Measurements from ENCODE around the gene PCDHGA3. TPM values are rescaled to one million over a fixed set of nuclear protein-coding genes. Genes with fewer than 3 reads are reported as not detected.

PCDHGA3 gene
- polyA plus RNA-seq, 3 donors = not detected

- H3K9me3 Mint-ChIP-seq = peaks cover 43 to 82% (median 73%) of the 10 kb centered on the region in 7 donors
- no peak overlapping the region for H3K4me2 ChIP-seq (replicated peaks; ENCODE audit: extremely low read depth, low read length, poor library complexity, severe bottlenecking)
- no peak overlapping the region for H2AFZ ChIP-seq (ENCODE audit: insufficient read depth, low read depth, low read length, poor library complexity, severe bottlenecking)
- no peak overlapping the region for H3K9ac ChIP-seq (ENCODE audit: insufficient read depth, low read length, poor library complexity, severe bottlenecking)
- intact Hi-C loops (cut with micrococcal nuclease) = no loop called here
- peaks cover 55 to 72% of the 10 kb centered on the region in 2 donors for H3K9me3 ChIP-seq (replicated peaks in 1 of 2; ENCODE audit: control insufficient read depth in 1 of 2, insufficient read depth in 1 of 2, low read length in 2 of 2)
- TF ChIP-seq CTCF (IDR thresholded peaks at IDR 0.05) = no peak
- no peaks in the 10 kb centered on the region for H3K79me2 ChIP-seq (ENCODE audit: insufficient read depth, low read length)
- peaks cover 2% of the 10 kb centered on the region for H3K4me1 Mint-ChIP-seq
- no peak overlapping the region for H3K27ac Mint-ChIP-seq
- H3K4me3 Mint-ChIP-seq = peak overlapping the region in 1 of 2 donors; percentile 83
- peaks cover 53 to 93% of the 10 kb centered on the region in 2 donors for H3K27me3 ChIP-seq (ENCODE audit: control insufficient read depth in 2 of 2, insufficient read depth in 2 of 2, low read length in 2 of 2)
- no peak for DNase-seq
- H3K4me3 ChIP-seq (replicated peaks in 1 of 3; ENCODE audit: low read depth in 2 of 3, low read length in 3 of 3) = no peak overlapping the region
- H3K36me3 ChIP-seq (replicated peaks in 1 of 2; ENCODE audit: control insufficient read depth in 1 of 2, insufficient read depth in 2 of 2, low read length in 2 of 2) = no peaks in the 10 kb centered on the region
- H3K27me3 Mint-ChIP-seq (ENCODE audit: low read depth in 3 of 3) = peaks cover 67 to 73% (median 68%) of the 10 kb centered on the region in 3 donors
- no peaks in the 10 kb centered on the region for H4K20me1 ChIP-seq (ENCODE audit: insufficient read depth, low read length)
- no peaks in the 10 kb centered on the region for H3K4me1 ChIP-seq (ENCODE audit: control insufficient read depth in 1 of 2, insufficient read depth in 2 of 2, low read length in 2 of 2)
- no peak overlapping the region for H3K27ac ChIP-seq (ENCODE audit: low read depth in 1 of 2, low read length in 2 of 2)
- H3K36me3 Mint-ChIP-seq = peaks cover 16 to 20% of the 10 kb centered on the region in 2 donors
These were observed 19.1 kb downstream of the PCDHGA3 start for GRCh38 chr5:141362719-141363118.

GRCh38 chr5:141363952-141364660, 20.5 kb downstream of the PCDHGA3 start, which contains the start of gene PCDHGA5:
TSS of gene PCDHGA5 (plus strand) at chr5:141364162. CDS start at chr5:141364331, 169 bp downstream.
- no peak within 1 kb of the TSS for H2AFZ ChIP-seq (ENCODE audit: insufficient read depth, low read depth, low read length, poor library complexity, severe bottlenecking)
- Mint-ChIP-seq H3K27ac (no peak within 1 kb of the TSS), H3K4me1 (peaks cover 2% of the 10 kb centered on the region), H3K27me3 (ENCODE audit: low read depth in 3 of 3) (peaks cover 70 to 77% (median 72%) of the 10 kb centered on the region in 3 donors), H3K4me3 (peak within 1 kb of the TSS in 1 of 2 donors; percentile 71), H3K9me3 (peaks cover 43 to 80% (median 72%) of the 10 kb centered on the region in 7 donors), H3K36me3 (peaks cover 16 to 20% of the 10 kb centered on the region in 2 donors)
- TF ChIP-seq CTCF (IDR thresholded peaks at IDR 0.05) = no peak
- H3K79me2 ChIP-seq (ENCODE audit: insufficient read depth, low read length) = no peaks in the 10 kb centered on the region
- no peak within 1 kb of the TSS for H3K4me3 ChIP-seq (replicated peaks in 1 of 3; ENCODE audit: low read depth in 2 of 3, low read length in 3 of 3)
- peaks cover 55 to 72% of the 10 kb centered on the region in 2 donors for H3K9me3 ChIP-seq (replicated peaks in 1 of 2; ENCODE audit: control insufficient read depth in 1 of 2, insufficient read depth in 1 of 2, low read length in 2 of 2)
- H3K27ac ChIP-seq (ENCODE audit: low read depth in 1 of 2, low read length in 2 of 2) = no peak within 1 kb of the TSS
- no peak within 1 kb of the TSS for H3K9ac ChIP-seq (ENCODE audit: insufficient read depth, low read length, poor library complexity, severe bottlenecking)
- DNase-seq = no peak
- H3K36me3 ChIP-seq (replicated peaks in 1 of 2; ENCODE audit: control insufficient read depth in 1 of 2, insufficient read depth in 2 of 2, low read length in 2 of 2) = no peaks in the 10 kb centered on the region
- peaks cover 53 to 94% of the 10 kb centered on the region in 2 donors for H3K27me3 ChIP-seq (ENCODE audit: control insufficient read depth in 2 of 2, insufficient read depth in 2 of 2, low read length in 2 of 2)
- intact Hi-C loops (cut with micrococcal nuclease) = no loop called here
- no peaks in the 10 kb centered on the region for H4K20me1 ChIP-seq (ENCODE audit: insufficient read depth, low read length)
- no peaks in the 10 kb centered on the region for H3K4me1 ChIP-seq (ENCODE audit: control insufficient read depth in 1 of 2, insufficient read depth in 2 of 2, low read length in 2 of 2)
- 29% methylated on average over 31 of the region's 34 CpGs for WGBS (ENCODE audit: insufficient coverage)
- no peak within 1 kb of the TSS for H3K4me2 ChIP-seq (replicated peaks; ENCODE audit: extremely low read depth, low read length, poor library complexity, severe bottlenecking)
